HG03097 (cell line): Measurements from ENCODE around the gene GDF3.
"Not testable (repeated sequence)": the region's sequence is repeated elsewhere in the genome, so short reads cannot be mapped to it uniquely, and the experiment has no call there.

Experiments
- ATAC-seq: cut with Tn5 transposase; IDR thresholded peaks from one replicate; pipeline ENCODE4 v1.9.1; 2021; ENCODE audit not compliant: unreplicated experiment, low FRiP score

GDF3 gene

DNA sequence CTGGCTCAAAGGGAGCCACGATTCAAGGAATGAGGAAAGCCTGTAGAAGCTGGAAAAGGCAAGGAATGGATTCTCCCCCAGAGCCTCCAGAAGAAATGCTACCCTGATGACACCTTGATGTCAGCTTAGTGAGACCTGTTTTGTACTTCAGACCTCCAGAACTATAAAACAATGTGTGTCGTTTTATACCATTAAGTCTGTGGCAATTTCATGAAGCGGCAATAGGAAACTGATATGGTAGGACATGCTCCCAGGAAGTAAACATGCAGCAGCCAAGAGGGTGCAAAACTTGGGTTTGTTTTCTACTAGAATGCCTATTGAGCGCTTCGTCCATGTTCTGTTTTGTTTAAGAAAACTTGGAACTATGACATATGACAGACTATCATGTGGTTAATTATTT, 27.4 kb downstream of the GDF3 start:
- no peak for ATAC-seq

DNA sequence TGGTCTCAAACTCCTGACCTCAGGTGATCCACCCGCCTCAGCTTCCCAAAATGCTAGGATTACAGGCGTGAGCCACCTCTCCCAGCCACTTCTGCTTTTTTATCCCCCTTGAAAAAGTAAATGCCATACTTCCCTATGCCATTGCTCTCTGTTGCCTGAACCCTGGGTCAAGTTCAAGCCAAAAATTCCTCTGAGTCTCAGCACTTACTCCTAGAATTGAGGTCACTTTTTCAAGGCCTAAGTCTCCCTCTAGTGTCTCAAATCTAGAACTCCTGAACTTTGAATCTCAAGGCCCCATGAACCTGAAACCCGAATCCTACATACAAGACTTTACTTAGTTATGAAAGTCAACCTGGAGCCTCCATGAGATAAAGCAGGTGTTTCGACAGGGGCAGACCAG, 28.4 kb downstream of the GDF3 start:
- no peak for ATAC-seq

DNA sequence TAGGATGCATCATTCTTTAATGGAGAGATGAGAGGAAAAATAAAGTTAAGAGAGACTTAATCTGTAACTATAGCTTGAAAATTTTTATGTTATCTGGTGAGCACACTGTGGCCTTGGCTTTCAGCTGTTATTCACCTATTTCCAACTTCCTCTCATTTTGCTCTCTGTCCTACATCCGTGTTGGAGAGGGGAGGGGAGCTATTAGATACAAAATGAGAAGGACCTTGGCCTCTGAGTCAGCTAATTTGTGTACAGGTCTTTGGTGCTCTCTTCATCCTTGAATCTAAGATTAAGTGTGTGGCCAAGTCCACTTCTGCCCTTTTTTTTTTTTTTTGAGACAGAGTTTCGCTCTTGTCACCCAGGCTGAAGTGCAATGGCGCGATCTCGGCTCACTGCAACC, 29.0 kb downstream of the GDF3 start:
- no peak for ATAC-seq

DNA sequence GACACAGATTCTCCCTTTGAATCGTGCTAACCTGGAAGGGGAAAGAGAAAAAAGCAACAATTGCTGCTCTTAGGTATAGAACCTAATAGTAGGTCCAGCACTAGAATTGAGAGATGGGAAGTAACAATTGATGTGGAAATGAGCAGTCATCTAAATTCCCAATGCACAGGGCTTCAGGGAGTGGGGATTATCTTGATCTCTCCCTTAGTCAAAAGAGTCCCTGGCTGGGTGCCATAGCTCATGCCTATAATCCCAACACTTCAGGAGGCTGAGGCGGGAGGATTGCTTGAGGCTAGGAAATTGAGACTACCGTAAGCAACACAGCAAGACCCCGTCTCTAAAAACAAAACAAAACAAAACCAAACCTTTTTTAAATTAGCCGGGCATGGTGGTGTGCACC, 33.8 kb downstream of the GDF3 start:
- no peak for ATAC-seq

DNA sequence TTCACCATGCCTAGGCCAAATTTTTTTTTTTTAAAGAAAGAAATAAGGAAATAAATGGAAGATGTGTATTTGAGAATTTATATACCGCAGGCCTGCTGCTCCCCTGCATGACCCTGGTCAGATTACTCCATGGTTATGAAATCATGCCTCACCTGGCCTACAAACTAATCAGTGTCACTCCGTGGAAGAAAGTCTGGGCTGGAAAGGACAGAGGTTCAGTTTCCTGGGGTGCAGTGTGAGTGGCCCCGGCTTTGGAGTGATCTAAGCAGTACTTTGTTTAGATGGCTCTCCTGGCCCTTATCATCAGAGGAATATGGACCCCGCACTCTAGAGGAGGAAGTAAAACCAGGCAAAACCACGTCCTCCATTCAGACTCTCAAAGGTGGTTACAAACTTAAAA, 39.5 kb downstream of the GDF3 start:
- ATAC-seq: no peak

DNA sequence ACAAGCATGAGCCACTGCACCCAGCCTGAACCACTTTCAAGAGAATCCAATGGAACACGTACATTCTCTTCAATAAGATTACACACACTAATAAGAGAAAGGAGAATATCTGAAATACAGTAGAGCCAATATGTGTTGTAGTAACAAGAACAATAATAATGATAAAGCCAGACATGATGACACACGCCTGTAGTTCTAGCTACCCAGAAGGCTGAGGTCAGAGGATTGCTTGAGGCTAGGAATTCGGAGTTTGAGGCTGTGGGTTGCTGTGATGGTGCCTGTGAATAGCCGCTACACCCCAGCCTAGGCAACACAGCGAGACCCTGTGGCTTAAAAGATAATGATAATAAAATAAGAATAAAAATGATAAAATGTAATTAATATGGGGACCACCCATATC, 45.5 kb downstream of the GDF3 start:
- no peak for ATAC-seq

DNA sequence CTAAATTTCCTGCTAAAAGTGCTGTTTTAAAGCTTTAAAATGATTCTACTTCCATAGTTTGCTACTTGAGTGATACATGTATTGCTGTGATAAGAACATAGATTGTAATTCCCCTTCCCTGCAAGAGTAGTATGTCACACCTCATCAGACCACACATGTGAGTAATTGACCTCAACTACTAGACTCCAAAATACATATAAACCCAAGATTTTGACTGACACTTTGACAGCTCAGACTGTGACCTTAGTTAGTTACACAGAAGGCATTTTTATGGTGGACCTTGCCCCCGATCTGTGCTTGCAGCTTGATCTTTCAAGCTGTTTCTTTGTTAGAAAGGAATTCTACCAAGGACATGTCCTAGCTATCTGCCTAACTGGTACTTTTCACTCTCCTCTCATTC, 48.5 kb downstream of the GDF3 start:
- ATAC-seq: no peak

DNA sequence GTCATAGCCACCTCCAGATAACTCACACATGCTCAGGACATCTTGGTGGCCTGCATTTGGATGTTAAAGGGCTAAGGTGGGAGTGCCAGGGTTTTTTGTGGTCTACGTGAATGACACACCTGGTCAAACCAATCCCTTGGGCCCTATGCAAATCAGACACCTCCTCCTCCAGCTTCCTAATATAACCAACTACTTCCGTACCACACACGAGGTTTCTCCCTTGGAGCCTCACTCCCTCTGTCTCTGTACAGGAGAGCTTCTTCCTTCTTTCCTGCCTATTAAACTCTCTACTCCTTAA, 49.4 kb downstream of the GDF3 start:
- no peak for ATAC-seq

DNA sequence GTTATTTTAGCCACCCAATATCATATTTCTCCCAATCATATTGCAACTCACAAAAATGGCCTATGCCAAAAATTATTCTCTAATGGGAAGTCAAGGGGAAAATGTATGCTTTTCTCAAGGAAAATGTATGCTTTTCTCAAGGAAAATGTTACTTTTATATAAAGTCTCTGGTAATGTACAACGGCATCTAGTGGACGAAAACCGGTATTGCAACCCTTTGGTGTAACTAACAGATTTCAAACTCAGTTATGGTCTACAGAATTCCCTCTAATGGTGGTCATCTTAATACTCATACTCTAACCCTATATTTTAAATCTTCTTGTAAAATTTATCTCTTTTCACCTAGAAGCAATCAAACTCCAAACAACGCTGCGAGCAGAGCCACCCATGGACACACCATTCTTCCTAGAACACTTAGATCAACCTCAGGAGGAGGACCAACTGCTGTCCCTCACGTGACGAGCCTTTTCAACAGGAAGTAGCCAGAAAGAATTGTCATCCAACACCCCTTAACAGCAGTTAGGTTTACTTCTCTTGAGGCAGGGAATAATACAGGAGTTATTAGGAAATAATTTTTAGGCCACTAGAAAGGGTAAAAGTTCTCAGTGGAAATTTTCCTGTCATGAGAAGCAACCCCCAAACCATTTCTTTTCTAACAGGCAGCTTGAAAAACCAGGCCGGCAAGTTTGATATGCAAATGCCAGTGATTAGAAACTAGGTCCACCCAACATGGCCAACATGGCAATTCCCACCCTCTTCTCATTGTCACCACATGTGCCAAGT, 50.0 kb downstream of the GDF3 start:
- no peak for ATAC-seq

DNA sequence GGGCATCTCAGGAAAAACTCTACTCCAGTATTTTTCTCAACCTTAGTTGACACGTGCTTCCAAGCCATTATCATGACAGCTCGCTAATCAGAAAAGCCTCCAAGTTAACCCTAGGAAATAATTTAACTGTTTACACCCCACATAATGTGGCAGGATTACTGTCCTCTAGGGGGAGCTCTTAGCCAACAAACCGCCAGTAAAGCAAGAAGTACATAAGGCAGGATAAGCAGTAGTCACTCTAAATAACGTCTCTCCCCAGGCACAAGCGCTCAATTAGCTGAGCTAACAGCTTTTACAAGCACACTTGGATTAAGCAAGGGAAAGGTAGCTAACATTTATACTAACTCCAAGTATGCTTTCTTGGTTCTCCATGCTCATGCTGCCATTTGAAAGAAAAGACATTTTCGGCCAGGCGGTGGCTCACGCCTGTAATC, 52.7 kb downstream of the GDF3 start:
- ATAC-seq: no peak

DNA sequence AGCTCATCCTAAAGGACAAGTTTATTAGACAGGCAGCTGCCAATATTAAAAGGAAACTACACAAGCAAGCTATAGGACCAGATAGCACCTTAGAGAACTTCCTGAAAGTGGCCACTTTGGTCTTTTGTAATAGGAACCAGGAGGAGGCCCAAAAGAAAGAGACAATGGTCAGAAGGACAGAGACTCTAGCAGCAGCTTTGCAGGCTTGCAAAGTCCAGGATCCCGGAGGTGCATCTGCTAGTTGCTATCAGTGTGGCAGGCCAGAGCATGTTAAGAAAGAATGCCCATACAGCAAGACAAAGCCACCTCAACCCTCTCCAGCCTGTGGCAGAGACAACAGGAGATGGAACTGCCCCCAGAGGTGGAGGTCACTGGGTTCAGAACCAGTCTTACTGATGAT, 53.3 kb downstream of the GDF3 start:
- ATAC-seq: no peak

DNA sequence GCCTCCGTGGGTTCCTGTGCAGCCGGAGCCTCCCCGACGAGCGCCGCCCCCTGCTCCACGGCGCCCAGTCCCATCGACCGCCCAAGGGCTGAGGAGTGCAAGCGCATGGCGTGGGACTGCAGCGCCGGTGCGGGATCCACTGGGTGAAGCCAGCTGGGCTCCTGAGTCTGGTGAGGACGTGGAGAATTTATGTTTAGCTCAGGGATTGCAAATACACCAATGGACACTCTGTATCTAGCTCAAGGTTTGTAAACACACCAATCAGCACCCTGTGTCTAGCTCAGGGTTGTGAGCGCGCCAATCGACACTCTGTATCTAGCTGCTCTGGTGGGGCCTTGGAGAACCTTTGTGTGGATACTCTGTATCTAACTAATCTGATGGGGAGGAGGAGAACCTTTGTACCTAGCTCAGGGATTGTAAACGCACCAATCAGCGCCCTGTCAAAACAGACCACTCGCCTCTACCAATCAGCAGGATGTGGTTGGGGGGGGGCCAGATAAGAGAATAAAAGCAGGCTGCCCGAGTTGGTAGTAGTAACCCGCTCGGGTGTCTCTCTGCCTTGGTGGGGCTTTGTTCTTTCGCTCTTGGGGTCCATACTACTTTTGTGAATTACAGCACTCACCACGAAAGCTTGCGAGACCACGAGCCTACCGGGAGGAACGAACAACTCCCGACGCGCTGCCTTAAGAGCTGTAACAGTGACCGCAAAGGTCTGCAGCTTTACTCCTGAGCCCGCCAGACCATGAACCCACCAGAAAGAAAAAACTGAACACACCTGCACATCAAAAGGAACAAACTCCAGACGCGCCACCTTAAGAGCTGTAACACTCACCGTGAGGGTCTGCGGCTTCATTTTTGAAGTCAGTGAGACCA, 55.2 kb downstream of the GDF3 start:
- ATAC-seq: not testable (repeated sequence)
